Trophoblast cell (in vitro differentiated cells and primary cell): Measurements from ENCODE around the gene TMEM220.
A peak's percentile ranks its signal among the peaks of the same experiment; 100 is the strongest.
"Not testable (repeated sequence)": the region's sequence is repeated elsewhere in the genome, so short reads cannot be mapped to it uniquely, and the experiment has no call there.

Source experiments
- DNase-seq, 2 donors: peaks; one replicate each; pipeline ENCODE4 v3.0.0-alpha.2; 2016
- H2AFZ ChIP-seq: 2 replicates; pipeline ENCODE4 v1.6.1; 2013; ENCODE audit warnings: low read length, moderate library complexity, mild to moderate bottlenecking; ENCODE audit not compliant: insufficient read depth, poor library complexity
- H2AK5ac ChIP-seq: 2 replicates; pipeline ENCODE4 v1.6.1; 2013; ENCODE audit warnings: mild to moderate bottlenecking, low read length
- H2BK120ac ChIP-seq: 2 replicates; pipeline ENCODE4 v1.6.1; 2013; ENCODE audit warnings: low read length, mild to moderate bottlenecking, moderate library complexity; ENCODE audit not compliant: insufficient read depth, poor library complexity
- H2BK12ac ChIP-seq: 2 replicates; pipeline ENCODE4 v1.6.1; 2013; ENCODE audit warnings: mild to moderate bottlenecking, low read length, moderate library complexity
- H2BK5ac ChIP-seq: 2 replicates; pipeline ENCODE4 v1.6.1; 2013; ENCODE audit warnings: low read length, low read depth, moderate library complexity, mild to moderate bottlenecking; ENCODE audit not compliant: poor library complexity
- H3K14ac ChIP-seq: 2 replicates; pipeline ENCODE4 v1.6.1; 2013; ENCODE audit warnings: mild to moderate bottlenecking, low read length
- H3K18ac ChIP-seq: 2 replicates; pipeline ENCODE4 v1.6.1; 2013; ENCODE audit warnings: mild to moderate bottlenecking, low read length
- H3K23ac ChIP-seq: 2 replicates; pipeline ENCODE4 v1.6.1; 2013; ENCODE audit warnings: low read length
- H3K27ac ChIP-seq: 2 replicates; pipeline ENCODE4 v1.5.1; 2013; ENCODE audit warnings: low read depth, mild to moderate bottlenecking, inconsistent platforms, low read length, moderate library complexity
- H3K27me3 ChIP-seq: 2 replicates; pipeline ENCODE4 v1.6.1; 2013; ENCODE audit warnings: inconsistent platforms, mild to moderate bottlenecking, low read length, moderate library complexity; ENCODE audit not compliant: insufficient read depth
- H3K36me3 ChIP-seq, 2 experiments: 1 replicate in 1 of 2; 2 replicates in 1 of 2; pipeline ENCODE4 v1.6.1; 2013; ENCODE audit warnings: low read length in 2 of 2, mild to moderate bottlenecking in 2 of 2, moderate library complexity in 1 of 2; ENCODE audit not compliant: insufficient read depth in 2 of 2, control insufficient read depth in 1 of 2
- H3K4ac ChIP-seq: 2 replicates; pipeline ENCODE4 v1.6.1; 2013; ENCODE audit warnings: low read depth, mild to moderate bottlenecking, low read length, moderate library complexity
- H3K4me1 ChIP-seq, 2 experiments: 1 replicate in 1 of 2; 2 replicates in 1 of 2; pipeline ENCODE4 v1.6.1; 2013; ENCODE audit warnings: low read length in 2 of 2, mild to moderate bottlenecking in 2 of 2, moderate library complexity in 1 of 2; ENCODE audit not compliant: insufficient read depth in 2 of 2, control insufficient read depth in 1 of 2
- H3K4me2 ChIP-seq: 2 replicates; pipeline ENCODE4 v1.6.1; 2013; ENCODE audit warnings: inconsistent platforms, mild to moderate bottlenecking, low read length, moderate library complexity
- H3K4me3 ChIP-seq: 2 replicates; pipeline ENCODE4 v1.5.1; 2013; ENCODE audit warnings: mild to moderate bottlenecking, low read depth, low read length, inconsistent platforms
- H3K79me1 ChIP-seq: one replicate; pipeline ENCODE4 v1.6.1; 2013; ENCODE audit warnings: low read length
- H3K79me2 ChIP-seq: 2 replicates; pipeline ENCODE4 v1.6.1; 2013; ENCODE audit warnings: low read length, mild to moderate bottlenecking; ENCODE audit not compliant: control insufficient read depth, insufficient read depth, poor library complexity
- H3K9ac ChIP-seq: 2 replicates; pipeline ENCODE4 v1.6.1; 2013; ENCODE audit warnings: mild to moderate bottlenecking, low read length
- H3K9me3 ChIP-seq: 2 replicates; pipeline ENCODE4 v1.6.1; 2013; ENCODE audit warnings: low read depth, mild to moderate bottlenecking, control low read depth, inconsistent platforms, low read length; ENCODE audit not compliant: insufficient read depth
- H4K12ac ChIP-seq: 2 replicates; pipeline ENCODE4 v1.6.1; 2013; ENCODE audit warnings: low read depth, mild to moderate bottlenecking, low read length, moderate library complexity
- H4K8ac ChIP-seq: 2 replicates; pipeline ENCODE4 v1.6.1; 2013; ENCODE audit warnings: low read depth, mild to moderate bottlenecking, low read length, moderate library complexity
- H4K91ac ChIP-seq: one replicate; pipeline ENCODE4 v1.6.1; 2013; ENCODE audit warnings: low read depth, mild to moderate bottlenecking, low read length, moderate library complexity
- WGBS: extraction: QIAGEN DNeasy Blood & Tissue Kit; methylation state at CpG from one replicate; pipeline ENCODE4 v1.1.7; 2013; ENCODE audit warnings: missing lambda C conversion rate; ENCODE audit not compliant: insufficient read length, insufficient coverage; ENCODE audit errors: extremely low coverage; 5-methylcytosine and 5-hydroxymethylcytosine counted together

TMEM220 gene

DNA sequence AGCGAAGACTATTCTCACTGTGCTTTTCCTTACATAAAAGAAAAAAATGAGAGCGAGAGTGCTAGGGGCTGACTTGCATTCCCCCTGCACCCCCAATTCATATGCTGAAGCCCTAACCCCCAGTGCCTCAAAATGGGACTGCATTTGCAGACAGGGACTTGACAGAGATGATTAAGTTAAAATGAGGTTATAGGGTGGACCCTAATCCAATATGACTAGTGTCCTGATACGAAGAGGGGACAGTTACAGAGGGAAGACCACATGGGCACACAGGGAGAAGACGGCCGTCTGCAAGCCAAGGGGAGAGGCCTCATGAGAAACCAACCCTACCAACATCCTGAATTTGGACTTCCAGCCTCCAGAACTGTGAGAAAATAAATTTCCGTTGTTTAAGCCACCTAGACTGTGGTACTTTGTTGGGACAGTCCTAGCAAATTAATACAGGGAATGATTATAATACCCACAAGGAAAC is 1.6 kb upstream of the TMEM220 start:
- H3K9me3 ChIP-seq = peaks cover 2% of the 10 kb centered on the region
- no peak overlapping the region for H3K4me2 ChIP-seq
- no peak overlapping the region for H2AFZ ChIP-seq
- H3K79me1 ChIP-seq = peaks cover 3% of the 10 kb centered on the region
- H4K8ac ChIP-seq = no peak overlapping the region
- H3K4me3 ChIP-seq = no peak overlapping the region
- H3K79me2 ChIP-seq = peaks cover 3% of the 10 kb centered on the region
- no peak overlapping the region for H4K12ac ChIP-seq
- H2BK12ac ChIP-seq = no peak overlapping the region
- H3K27me3 ChIP-seq = no peaks in the 10 kb centered on the region
- H2AK5ac ChIP-seq = no peak overlapping the region
- no peak overlapping the region for H3K14ac ChIP-seq
- H3K23ac ChIP-seq = no peak overlapping the region
- H3K9ac ChIP-seq = no peak overlapping the region
- H3K18ac ChIP-seq = no peak overlapping the region
- no peak overlapping the region for H3K4ac ChIP-seq
- no peaks in the 10 kb centered on the region for H3K36me3 ChIP-seq
- no peak overlapping the region for H2BK5ac ChIP-seq
- no peak for DNase-seq
- no peak overlapping the region for H3K27ac ChIP-seq
- no peak overlapping the region for H4K91ac ChIP-seq
- WGBS = no CpG with 5 or more reads among the region's 6 CpGs
- H3K4me1 ChIP-seq = no peaks in the 10 kb centered on the region
- H2BK120ac ChIP-seq = no peak overlapping the region

DNA sequence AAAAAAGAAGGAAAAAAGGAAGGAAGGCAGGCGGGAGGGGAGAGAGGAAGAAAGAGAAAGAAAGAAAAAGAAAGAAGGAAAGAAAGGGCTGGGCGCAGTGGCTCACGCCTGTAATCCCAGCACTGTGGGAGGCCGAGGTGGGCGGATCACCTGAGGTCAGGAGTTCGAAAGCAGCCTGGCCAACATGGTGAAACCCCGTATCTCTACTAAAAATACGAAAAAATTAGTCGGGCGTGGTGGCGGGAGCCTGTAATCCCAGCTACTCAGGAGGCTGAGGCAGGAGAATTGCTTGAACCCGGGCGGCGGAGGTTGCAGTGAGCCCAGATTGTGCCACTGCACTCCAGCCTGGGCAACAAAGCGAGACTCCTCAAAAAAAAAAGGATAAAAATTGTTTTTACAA is 424 bp upstream of the TMEM220 start:
- peak overlapping the region; percentile 17 for H2AFZ ChIP-seq
- H3K14ac ChIP-seq, H3K9ac ChIP-seq, H4K91ac ChIP-seq, H2BK5ac ChIP-seq, H3K4me3 ChIP-seq, H3K27ac ChIP-seq, H3K4me1 ChIP-seq, H2BK12ac ChIP-seq, H2BK120ac ChIP-seq, H3K79me1 ChIP-seq, H3K18ac ChIP-seq, H3K4ac ChIP-seq, H3K27me3 ChIP-seq, H3K79me2 ChIP-seq, H3K9me3 ChIP-seq, H2AK5ac ChIP-seq, H3K36me3 ChIP-seq, H3K23ac ChIP-seq, H4K8ac ChIP-seq: not testable (repeated sequence)
- H3K4me2 ChIP-seq = peak overlapping the region; percentile 77
- H4K12ac ChIP-seq = peak overlapping the region; percentile 71
- peak in 1 of 2 donors; percentile 19 for DNase-seq
- no CpG with 5 or more reads among the region's 15 CpGs for WGBS

DNA sequence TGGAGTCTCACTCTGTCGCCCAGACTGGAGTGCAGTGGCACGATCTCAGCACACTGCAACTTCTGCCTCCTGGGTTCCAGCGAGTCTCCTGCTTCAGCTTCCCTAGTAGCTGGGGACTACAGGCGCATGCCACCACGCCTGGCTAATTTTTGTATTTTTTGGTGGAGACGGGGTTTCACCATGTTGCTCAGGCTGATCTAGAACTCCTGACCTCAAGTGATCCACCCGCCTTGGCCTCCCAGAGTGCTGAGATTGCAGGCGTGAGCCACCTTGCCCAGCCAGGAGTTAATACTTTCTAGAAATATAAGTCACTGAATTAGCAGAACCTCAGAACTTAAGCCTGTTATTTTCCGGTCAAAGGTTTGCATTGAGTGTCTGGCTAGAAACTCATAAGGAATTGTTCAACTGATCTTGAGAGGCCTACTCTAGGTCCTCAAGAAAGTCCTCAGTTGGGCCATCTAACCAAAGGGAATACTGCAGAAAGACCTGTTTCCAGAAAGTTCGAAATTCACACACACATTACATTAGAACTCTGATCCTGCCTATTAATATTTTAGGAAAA is 1.4 kb downstream of the TMEM220 start:
- Histone ChIP-seq H4K8ac (no peak overlapping the region), H3K14ac (no peak overlapping the region), H4K12ac (no peak overlapping the region), H2BK5ac (no peak overlapping the region), H3K79me2 (peaks cover 3% of the 10 kb centered on the region), H4K91ac (no peak overlapping the region), H3K18ac (no peak overlapping the region), H3K27ac (no peak overlapping the region), H2AK5ac (no peak overlapping the region), H3K4me1 (no peaks in the 10 kb centered on the region), H3K9me3 (peaks cover 2% of the 10 kb centered on the region), H3K27me3 (no peaks in the 10 kb centered on the region), H3K4ac (no peak overlapping the region), H3K4me2 (no peak overlapping the region), H2BK12ac (no peak overlapping the region), H3K9ac (no peak overlapping the region), H3K36me3 (no peaks in the 10 kb centered on the region), H3K23ac (no peak overlapping the region), H2BK120ac (no peak overlapping the region), H3K4me3 (no peak overlapping the region), H3K79me1 (peaks cover 3% of the 10 kb centered on the region), H2AFZ (no peak overlapping the region)
- no CpG with 5 or more reads among the region's 10 CpGs for WGBS
- no peak for DNase-seq

DNA sequence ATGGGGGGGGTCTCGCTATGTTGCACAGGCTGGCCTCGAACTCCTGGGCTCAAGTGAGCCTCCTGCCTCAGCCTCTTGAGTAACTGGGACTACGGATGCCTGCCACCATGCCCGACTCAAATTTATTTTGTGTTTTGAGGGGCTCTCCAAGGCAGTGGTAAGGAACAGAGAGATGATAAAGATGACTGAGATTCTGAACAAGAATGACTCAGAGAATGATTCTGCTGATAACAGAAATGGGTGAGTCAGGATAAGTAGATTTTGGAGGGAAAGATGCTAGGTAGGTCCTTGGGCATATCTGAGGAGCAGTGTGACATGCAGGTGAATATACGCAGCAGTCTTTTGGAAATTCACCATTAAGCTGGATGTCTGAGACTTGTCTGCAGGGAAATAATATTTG is 2.6 kb downstream of the TMEM220 start:
- Histone ChIP-seq H4K12ac (no peak overlapping the region), H3K27me3 (no peaks in the 10 kb centered on the region), H3K4me2 (no peak overlapping the region), H2AK5ac (no peak overlapping the region), H4K8ac (no peak overlapping the region), H3K79me2 (peaks cover 3% of the 10 kb centered on the region), H4K91ac (no peak overlapping the region), H3K4me3 (no peak overlapping the region), H3K9ac (no peak overlapping the region), H3K27ac (no peak overlapping the region), H3K14ac (no peak overlapping the region), H3K9me3 (no peaks in the 10 kb centered on the region), H3K23ac (no peak overlapping the region), H2AFZ (no peak overlapping the region), H3K36me3 (no peaks in the 10 kb centered on the region), H2BK120ac (no peak overlapping the region), H2BK12ac (no peak overlapping the region), H2BK5ac (no peak overlapping the region), H3K18ac (no peak overlapping the region), H3K79me1 (peaks cover 3% of the 10 kb centered on the region), H3K4me1 (no peaks in the 10 kb centered on the region), H3K4ac (no peak overlapping the region)
- WGBS = no CpG with 5 or more reads among the region's 5 CpGs
- peak in 1 of 2 donors; percentile 39 for DNase-seq
